DND-41 (cell line): ENCODE results near the gene SFXN2.

ENCODE experiments used
- EZH2 ChIP-seq: IDR thresholded peaks from 3 replicates; pipeline ENCODE4 v1.6.1; 2012; ENCODE audit warnings: borderline replicate concordance, low read depth, mild to moderate bottlenecking, moderate library complexity, low read length, inconsistent platforms; ENCODE audit not compliant: severe bottlenecking
- TF ChIP-seq, protein P1 (sequence below): IDR thresholded peaks from 2 replicates; pipeline ENCODE4 v1.5.1; 2012; ENCODE audit warnings: borderline replicate concordance, low read length, moderate library complexity, mild to moderate bottlenecking; ENCODE audit not compliant: poor library complexity, severe bottlenecking; ENCODE audit errors: extremely low read depth

DNA sequence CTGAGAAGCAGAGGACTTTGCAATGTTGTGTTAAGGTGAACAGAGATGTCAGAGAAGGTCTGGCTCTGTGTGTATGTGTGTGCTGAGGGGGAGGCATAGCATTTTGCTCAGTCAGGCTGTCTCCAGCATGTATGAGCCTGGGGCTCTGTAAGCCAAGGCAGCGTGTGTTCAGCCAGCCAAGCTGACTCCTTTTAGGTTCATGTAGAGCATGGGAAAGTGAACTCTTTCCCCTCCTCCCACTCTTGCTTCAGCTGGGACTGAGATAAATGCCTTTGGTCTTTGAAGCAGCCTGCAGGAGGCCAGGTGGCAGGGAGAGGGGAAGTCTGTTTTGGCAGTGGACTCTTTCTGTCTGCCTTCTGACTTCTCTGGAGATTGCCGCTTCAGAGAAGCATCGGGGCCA lies 3.8 kb downstream of the SFXN2 start:
- TF ChIP-seq, protein P1, sequence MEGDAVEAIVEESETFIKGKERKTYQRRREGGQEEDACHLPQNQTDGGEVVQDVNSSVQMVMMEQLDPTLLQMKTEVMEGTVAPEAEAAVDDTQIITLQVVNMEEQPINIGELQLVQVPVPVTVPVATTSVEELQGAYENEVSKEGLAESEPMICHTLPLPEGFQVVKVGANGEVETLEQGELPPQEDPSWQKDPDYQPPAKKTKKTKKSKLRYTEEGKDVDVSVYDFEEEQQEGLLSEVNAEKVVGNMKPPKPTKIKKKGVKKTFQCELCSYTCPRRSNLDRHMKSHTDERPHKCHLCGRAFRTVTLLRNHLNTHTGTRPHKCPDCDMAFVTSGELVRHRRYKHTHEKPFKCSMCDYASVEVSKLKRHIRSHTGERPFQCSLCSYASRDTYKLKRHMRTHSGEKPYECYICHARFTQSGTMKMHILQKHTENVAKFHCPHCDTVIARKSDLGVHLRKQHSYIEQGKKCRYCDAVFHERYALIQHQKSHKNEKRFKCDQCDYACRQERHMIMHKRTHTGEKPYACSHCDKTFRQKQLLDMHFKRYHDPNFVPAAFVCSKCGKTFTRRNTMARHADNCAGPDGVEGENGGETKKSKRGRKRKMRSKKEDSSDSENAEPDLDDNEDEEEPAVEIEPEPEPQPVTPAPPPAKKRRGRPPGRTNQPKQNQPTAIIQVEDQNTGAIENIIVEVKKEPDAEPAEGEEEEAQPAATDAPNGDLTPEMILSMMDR, result no peak
- TF ChIP-seq EZH2, result no peak
